NCI-H345 treated with DMSO at 0.1 percent for 48 hours (cell line): ENCODE measurements around the gene THBS3.
A peak's percentile ranks its signal among the peaks of the same experiment; 100 is the strongest.
"Not testable (repeated sequence)": the region's sequence is repeated elsewhere in the genome, so short reads cannot be mapped to it uniquely, and the experiment has no call there.

Source experiments
- DNase-seq: peaks from one replicate; lab custom pipeline; 2025; ENCODE audit not compliant: unreplicated experiment; lab: John Stamatoyannopoulos, UW

The THBS3 gene

GRCh38 chr1:155207806-155208540 lies at the start of gene THBS3:
Gene THBS3 (minus strand): TSS chr1:155207897. CDS start chr1:155207876, 21 bp downstream.
- peak; percentile 95 for DNase-seq

- DNase-seq, result no peak
Measured at GRCh38 chr1:155256058-155256852, 48.6 kb upstream of the THBS3 start.

DNA sequence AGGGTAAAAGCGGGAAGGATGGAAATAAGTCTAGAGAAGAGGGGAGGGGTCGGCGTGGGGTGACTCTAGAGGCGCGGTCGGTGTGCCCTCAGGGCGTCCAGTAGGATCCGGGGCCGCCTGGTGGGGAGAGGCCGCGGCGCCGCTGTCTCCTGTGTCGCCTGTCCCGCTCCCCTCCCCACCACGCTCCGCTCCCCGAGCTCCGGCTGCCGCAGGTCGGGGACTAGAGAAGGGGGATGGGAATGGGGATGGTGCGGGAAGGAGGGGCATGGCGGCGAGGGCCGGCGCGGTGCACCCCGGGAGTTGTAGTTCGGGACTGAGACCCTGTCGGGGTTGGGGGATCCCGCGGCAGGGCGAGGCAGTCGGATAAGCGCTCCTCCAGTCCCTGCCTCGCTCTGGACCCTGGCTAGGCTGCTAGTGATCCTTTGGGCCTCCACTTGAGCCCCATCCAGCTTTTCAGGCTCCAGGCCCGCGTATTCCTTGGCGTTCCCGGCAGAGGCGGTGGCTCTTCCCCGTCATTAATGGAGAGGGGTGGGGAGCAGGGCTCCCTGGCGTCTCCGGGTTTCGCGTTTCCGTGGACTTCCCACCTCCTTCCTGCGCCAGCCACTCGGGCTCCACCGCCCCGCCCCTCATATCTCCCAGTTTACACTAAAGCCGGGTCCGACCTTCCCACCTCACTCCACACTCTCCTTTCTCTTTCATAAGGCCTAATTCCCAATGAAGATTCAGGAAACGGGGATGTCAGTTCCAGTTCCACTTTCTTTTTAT lies 47.7 kb upstream of the THBS3 start, which contains the start of gene ENTREP3:
Gene ENTREP3 (minus strand): TSS at position 241 of the 765 bp plus-strand sequence. CDS start 606 bp downstream, outside the sequence.
- peak; percentile 93 for DNase-seq

GRCh38 chr1:155254714-155255242 lies 47.1 kb upstream of the THBS3 start:
- no peak for DNase-seq

DNA sequence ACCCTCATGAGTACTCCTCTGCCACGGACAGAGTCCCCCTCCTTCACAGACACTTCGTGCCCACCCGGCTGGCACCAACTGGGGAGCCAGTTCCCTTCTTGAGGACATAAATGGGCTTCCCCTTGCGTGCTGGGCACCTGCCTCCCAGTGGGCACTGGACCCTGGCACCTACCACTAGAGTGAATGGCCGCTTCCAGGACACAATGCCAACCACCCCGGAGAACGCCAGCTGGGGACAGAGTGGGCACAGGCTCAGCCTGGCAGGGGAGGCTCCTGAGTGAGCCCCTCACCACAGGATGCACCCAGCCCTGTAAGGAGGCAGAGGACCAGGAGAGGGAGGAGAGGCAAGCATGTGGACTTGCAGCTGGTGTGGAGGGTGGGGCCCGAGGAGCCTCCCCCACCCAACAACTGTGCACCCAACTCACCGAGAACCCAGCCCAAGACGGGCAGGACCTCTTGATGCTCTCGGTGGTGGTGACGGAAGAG lies 46.6 kb upstream of the THBS3 start:
- no peak for DNase-seq

- DNase-seq, result no peak
Measured at GRCh38 chr1:155253797-155254196, 46.1 kb upstream of the THBS3 start.

- DNase-seq, result no peak
Measured at GRCh38 chr1:155253208-155253607, 45.5 kb upstream of the THBS3 start.

DNA sequence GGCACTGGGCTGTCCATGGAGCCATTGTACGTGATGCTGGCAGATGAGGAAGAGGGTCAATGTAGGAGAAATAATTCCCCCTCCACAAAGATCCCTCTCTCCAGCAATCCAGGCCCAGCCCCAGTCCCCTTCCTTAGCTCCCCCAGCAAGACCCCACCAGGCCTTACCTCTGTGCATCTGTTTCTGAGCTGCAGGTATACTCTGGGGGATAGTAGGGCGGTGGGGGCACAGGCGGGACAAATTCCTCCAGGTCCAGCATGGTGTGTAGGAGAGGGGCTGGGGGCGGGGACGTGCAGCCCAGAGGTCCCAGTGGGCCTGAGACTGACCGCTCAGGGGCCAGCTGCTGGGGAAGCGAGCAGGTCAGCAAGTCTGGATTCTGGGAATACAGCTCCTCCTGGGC lies 43.9 kb upstream of the THBS3 start:
- DNase-seq, result no peak

DNA sequence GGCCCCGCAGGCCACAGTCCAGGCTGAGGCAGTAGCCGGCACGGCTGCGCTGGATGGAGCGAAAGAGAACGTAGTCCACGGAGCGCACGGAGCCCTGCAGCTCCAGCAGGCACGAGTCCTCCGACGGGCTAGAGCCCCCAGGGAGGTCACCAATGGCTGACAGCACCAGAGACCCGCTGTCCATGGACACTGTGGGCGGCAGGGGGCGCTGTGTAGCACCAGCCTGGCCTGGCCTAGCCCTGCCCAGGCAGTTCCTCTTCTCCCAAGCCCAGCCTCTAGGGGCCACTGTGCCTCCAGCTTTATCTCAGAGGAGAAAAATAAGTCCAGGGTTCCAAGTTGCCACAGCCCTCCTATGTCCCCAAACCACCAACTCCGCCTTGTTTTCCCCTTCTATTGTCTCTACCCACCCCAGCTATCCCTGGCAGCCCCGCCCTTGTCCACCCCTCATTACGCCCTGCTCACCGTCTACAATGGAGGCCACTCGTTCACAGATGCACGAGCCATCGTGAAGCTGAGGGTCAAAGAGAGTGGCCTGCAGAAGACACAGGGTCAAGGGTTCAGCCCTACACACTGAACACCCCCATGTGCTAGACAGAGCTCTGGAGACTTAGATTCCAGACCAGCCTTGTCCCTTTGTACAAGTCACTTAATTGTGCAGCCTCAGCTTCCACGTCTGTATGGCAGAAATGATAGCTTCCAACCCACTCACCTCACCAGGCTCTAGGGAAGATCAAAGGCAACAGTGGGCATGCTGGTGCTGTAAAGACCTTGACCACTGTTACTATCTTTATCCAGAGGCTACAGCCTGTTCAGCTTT lies 43.1 kb upstream of the THBS3 start:
- DNase-seq, result peak; percentile 99

DNA sequence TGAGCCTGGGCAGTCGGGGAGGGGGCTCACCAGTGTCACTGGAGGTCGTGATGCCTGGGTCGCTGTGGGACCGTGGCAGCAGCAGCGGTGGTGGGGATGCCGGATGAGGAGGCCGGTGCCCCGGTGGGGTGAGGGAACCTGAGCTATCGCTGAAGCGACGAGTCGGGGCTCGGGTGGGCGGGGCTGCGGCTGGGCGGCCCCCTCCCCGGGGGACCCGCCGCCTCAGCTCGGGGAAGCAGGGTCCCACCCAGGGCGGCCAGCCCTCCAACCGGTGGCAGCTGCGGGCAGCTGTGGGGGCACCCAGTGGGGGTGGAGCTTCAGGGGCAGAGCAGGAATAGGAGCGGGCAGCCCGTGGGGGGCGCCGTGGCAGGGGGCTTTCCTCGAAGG lies 42.5 kb upstream of the THBS3 start:
- DNase-seq, result no peak

DNA sequence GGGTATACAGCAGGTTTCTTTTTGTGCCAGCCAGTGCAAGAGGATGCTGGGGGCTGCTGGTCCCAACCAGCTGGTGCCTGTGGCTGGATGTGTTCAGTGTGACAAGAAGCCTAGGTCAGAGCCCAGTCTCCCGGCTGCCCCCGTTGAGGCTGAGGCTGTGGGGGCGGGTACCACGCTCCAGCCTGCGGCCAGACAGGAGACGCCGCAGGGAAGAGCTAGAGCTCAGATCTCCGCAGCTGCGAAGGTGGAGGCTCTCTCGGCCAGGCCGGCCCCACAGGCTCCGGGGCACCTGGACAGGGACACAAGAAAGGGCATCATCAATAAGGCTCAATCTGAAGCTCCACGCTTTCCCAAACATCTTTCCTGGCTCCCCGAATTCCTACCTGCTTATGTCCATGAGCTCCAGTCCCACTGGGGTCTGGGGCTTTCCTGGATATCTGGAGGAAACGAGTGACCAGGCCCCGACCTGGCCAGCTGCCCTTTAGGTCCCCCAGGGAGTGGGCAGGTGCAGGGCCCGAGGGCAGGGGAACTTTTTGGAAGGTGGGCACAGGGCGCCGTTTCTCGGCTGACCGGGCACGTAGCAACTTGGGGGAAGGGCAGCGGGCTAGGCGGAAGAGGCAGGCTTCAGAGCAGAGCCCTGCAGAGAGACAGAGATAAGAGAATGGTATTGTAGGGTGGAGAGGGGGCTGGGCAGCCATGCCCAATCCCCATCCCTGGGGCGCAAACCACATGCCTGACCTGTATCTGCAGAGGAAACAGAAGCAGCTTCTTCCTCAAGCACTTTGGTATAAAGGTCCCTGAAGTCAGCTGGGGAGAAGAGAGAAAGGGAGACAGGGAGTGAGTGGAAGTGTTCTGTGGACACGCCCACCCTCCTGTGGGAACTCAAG lies 40.2 kb upstream of the THBS3 start:
- DNase-seq, result no peak

GRCh38 chr1:155246796-155247195 lies 39.1 kb upstream of the THBS3 start:
- DNase-seq, result not testable (repeated sequence)

GRCh38 chr1:155245163-155245524 lies 37.4 kb upstream of the THBS3 start:
- DNase-seq, result no peak

DNA sequence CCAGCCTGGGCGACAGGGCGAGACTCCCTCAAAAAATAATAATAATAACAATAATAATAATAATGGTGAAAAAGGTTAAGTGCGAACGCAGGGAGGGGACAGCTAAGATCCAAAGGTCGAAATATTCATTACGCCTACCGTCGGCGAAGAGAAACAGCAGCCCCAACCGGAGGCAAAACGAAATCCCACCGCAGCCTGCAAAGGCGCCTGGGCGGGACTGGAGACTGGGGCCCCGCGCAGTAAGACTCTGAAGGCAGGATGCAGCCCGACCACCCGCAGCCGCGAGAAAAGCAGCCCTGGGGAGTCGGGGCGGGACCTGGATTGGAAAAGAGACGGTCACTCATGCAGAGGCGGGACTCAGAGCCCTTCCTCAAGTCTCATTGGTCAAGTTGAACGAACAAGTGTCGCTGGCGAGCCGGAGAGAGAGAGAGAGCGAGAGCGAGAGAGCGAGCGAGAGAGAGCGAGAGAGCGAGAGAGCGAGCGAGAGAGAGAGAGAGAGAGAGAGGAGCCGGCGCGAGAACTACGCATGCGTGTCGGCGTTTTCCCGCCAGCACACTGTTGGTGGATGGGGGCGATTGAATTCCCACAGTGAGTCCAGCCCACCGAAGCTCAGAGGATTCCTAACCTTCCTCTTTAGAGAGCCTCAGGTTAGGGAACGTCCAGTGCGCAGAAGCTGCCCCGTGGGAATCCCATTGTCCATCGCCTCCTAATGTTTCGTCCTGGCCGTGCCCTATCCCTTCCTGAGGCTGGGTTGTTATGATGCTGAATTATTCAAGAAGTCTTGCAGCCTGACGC lies 36.9 kb upstream of the THBS3 start:
- DNase-seq, result peak; percentile 100

DNA sequence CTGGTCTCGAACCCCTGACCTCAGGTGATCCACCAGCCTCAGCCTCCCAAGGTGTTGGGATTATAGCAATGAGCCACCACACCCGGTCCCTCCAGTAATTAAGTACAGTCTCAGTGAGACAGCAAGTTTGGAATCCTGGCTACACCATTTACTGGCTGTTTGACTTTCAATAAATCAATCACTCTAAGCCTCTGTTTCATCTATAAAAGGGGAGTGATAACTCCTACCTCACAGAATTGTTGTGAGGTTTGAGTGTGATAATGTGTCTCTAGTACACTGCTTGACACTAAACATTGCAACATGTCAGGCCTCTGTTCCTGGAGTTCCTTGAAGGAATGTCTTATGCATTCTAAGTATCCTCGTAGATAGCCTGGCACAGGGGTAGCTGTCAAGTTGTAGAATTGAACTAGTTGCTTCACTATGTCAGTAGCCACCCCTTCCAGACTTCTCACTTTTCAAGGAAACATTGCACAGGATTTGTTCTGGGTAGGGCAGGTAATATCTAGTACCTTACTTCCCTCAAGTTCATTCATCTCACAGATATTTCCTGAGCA lies 35.2 kb upstream of the THBS3 start:
- no peak for DNase-seq

- DNase-seq, result no peak
Measured at GRCh38 chr1:155241841-155242264, 34.2 kb upstream of the THBS3 start.

- peak; percentile 95 for DNase-seq
Measured at GRCh38 chr1:155241069-155241679, 33.5 kb upstream of the THBS3 start.

DNA sequence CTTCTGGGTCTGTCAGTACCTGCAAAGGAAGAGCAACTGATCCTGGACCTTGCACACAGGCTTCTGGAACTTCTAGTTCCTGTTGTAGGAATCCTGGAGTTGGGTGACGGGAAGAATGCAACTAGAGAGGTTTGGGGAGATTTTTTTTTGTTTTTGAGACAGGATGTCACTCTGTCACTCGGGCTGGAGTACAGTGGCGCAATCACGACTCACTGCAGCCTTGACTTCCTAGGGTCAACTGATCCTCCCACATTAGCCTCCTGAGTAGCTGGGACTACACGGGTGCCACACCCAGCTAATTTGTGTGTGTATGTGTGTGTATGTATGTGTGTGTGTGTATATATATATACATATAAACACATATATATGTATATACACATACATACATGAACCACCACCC lies 28.8 kb upstream of the THBS3 start:
- no peak for DNase-seq
